Stimulated activated naive CD8-positive, alpha-beta T cell treated with anti-CD3 and anti-CD28 coated beads, Interleukin-15, Interleukin-2, amounts not matched to agents 100 ng/mL and 50 ng/mL, for 24 hours (primary cell): ENCODE measurements around the gene PITPNM2.
A peak's percentile ranks its signal among the peaks of the same experiment; 100 is the strongest.

Experiments
- H3K27ac Mint-ChIP-seq: one replicate; pipeline ENCODE4 v1.8.0; 2021; ENCODE audit warnings: mild to moderate bottlenecking, mixed read lengths
- H3K27me3 Mint-ChIP-seq: one replicate; pipeline ENCODE4 v1.8.0; 2021; ENCODE audit warnings: mixed read lengths
- H3K36me3 Mint-ChIP-seq: one replicate; pipeline ENCODE4 v1.8.0; 2021; ENCODE audit warnings: low read depth, mixed read lengths
- H3K4me1 Mint-ChIP-seq: one replicate; pipeline ENCODE4 v1.8.0; 2021; ENCODE audit warnings: low read depth, mixed read lengths
- H3K4me3 Mint-ChIP-seq: one replicate; pipeline ENCODE4 v1.8.0; 2021; ENCODE audit warnings: mild to moderate bottlenecking, mixed read lengths
- H3K9me3 Mint-ChIP-seq: one replicate; pipeline ENCODE4 v1.8.0; 2021; ENCODE audit warnings: mixed read lengths

The PITPNM2 gene

DNA sequence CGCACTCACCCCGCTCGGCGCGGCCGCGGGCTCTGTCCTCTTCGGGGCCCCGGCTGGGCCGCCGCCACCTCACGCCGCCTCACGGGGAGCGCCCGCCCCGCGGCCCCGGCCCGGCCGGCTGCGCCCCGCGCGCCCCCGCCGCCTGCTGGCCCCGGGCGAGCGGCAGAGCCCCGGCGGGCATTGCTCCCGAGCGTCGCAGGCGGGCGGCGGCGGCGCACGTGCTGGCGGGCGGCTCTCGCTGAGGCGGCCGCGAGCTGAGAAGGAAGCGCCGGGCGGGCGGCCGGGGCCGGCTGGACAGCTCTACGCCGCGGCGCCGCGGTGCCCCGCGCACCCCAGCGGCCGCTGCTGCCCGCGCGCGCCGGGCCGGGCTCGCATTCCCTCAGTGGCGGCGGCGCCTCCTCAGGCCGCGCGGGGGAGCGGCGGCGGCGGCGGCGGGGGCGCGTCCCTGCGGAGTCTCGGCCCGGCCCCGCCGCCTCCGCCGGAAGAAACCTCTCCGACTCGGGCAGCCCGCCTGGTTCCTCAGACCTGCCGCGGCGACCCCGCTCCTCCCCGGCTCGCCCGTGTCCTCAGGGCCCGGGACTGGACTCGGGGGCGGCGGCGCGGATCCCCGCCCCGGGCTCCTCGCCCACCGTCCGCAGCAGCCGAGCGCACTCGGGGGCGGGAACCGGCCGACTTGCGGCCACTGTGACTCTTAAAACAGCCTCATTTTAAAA lies at the start of gene PITPNM2:
TSS of gene PITPNM2 (minus strand) at position 347 of the 713 bp plus-strand sequence. CDS start 116,500 bp downstream, outside the sequence.
- H3K27ac Mint-ChIP-seq, result peak within 1 kb of the TSS; percentile 86
- H3K4me1 Mint-ChIP-seq, result peaks cover 31% of the 10 kb centered on the region
- no peaks in the 10 kb centered on the region for H3K9me3 Mint-ChIP-seq
- H3K36me3 Mint-ChIP-seq, result peaks cover 19% of the 10 kb centered on the region
- peak within 1 kb of the TSS; percentile 82 for H3K4me3 Mint-ChIP-seq
- H3K27me3 Mint-ChIP-seq, result no peaks in the 10 kb centered on the region

- H3K27me3 Mint-ChIP-seq, result no peaks in the 10 kb centered on the region
- H3K27ac Mint-ChIP-seq, result peak overlapping the region; percentile 80
- peaks cover 63% of the 10 kb centered on the region for H3K36me3 Mint-ChIP-seq
- no peaks in the 10 kb centered on the region for H3K9me3 Mint-ChIP-seq
- H3K4me3 Mint-ChIP-seq, result no peak overlapping the region
- peaks cover 22% of the 10 kb centered on the region for H3K4me1 Mint-ChIP-seq
Measured at GRCh38 chr12:123200414-123200813, 49.5 kb upstream of the PITPNM2 start.

- Mint-ChIP-seq H3K4me3 (no peak overlapping the region), H3K4me1 (peaks cover 22% of the 10 kb centered on the region), H3K27me3 (no peaks in the 10 kb centered on the region), H3K9me3 (no peaks in the 10 kb centered on the region), H3K27ac (peak overlapping the region; percentile 80), H3K36me3 (peaks cover 62% of the 10 kb centered on the region)
Measured at GRCh38 chr12:123199936-123200335, 49.0 kb upstream of the PITPNM2 start.

DNA sequence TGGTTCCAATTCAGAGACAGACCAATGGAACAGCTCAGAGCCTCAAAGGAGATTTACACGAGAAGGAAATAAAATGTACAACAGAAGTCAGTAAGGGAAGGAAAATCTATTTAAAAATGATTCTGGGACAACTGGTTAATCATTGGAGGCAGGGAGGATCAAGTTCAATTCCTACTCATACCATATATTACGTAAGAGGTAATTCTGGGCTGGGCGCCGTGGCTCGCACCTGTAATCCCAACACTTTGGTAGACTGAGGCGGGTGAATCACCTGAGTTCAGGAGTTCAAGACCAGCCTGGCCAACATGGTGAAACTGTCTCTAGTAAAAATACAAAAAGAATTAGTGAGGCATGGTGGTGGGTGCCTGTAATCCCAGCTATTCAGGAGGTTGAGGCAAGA lies 36.7 kb upstream of the PITPNM2 start:
- Mint-ChIP-seq H3K4me3 (no peak overlapping the region), H3K9me3 (no peaks in the 10 kb centered on the region), H3K36me3 (peaks cover 56% of the 10 kb centered on the region), H3K27ac (no peak overlapping the region), H3K4me1 (no peaks in the 10 kb centered on the region), H3K27me3 (no peaks in the 10 kb centered on the region)

DNA sequence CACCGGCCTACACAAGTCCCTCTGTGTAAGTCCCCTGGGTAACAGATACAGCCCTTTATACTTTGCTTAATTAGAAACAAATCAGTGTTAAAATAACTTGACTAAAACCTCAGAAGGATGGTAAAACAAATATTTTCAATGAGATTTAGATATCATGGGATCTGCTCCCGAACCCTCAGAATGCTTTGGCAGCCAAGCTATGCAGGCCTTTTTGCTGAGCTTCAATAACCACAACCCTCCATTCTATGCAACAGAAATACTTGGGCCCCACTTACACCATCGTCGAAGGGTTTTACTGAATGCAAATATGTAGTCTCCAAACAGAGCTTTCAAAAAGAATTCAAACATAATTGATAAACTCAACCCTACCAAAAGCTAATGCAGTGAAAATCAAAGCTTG lies 29.3 kb upstream of the PITPNM2 start:
- no peaks in the 10 kb centered on the region for H3K9me3 Mint-ChIP-seq
- no peaks in the 10 kb centered on the region for H3K27me3 Mint-ChIP-seq
- peaks cover 46% of the 10 kb centered on the region for H3K36me3 Mint-ChIP-seq
- no peaks in the 10 kb centered on the region for H3K4me1 Mint-ChIP-seq
- no peak overlapping the region for H3K27ac Mint-ChIP-seq
- no peak overlapping the region for H3K4me3 Mint-ChIP-seq

DNA sequence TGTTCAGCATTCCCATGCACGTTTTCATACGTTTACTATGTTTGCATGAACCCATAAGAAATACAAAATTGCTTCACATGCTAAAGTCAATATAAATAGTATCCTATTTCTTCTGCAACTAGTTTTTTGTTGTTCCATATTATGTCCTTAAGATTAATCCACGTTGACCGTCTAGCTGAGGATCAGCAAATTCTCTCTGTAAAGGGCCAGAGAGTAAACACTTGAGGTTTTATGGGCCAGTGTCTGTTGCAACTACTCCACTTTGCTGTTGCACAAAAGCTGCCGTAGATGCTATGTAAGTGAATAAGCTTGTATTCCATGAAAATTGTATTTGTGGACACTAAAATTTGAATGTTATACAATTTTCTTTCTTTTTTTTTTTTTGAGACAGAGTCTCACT lies 21.1 kb upstream of the PITPNM2 start:
- peaks cover 43% of the 10 kb centered on the region for H3K36me3 Mint-ChIP-seq
- no peak overlapping the region for H3K27ac Mint-ChIP-seq
- H3K9me3 Mint-ChIP-seq, result no peaks in the 10 kb centered on the region
- H3K4me1 Mint-ChIP-seq, result peaks cover 5% of the 10 kb centered on the region
- H3K27me3 Mint-ChIP-seq, result no peaks in the 10 kb centered on the region
- no peak overlapping the region for H3K4me3 Mint-ChIP-seq

DNA sequence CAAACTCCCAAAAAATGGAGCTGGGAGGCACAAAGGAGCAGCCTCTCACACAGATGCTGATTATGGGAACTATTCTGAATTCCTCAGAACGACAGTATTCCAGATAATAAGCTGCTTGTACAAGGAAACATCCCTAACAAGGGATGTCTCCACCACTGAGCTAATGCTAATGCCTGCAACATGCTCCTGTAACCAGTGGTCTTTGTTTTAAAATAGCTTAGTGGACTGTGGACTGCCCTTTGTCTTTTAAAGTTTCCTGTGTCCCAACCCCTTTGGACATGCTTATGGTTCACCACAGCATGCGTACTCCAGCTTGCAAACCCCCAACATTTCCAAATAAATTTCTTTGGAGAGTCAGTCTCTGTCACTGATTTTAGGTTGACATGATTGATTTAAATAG lies 16.4 kb upstream of the PITPNM2 start:
- H3K27ac Mint-ChIP-seq, result no peak overlapping the region

GRCh38 chr12:123165537-123165936 lies 14.6 kb upstream of the PITPNM2 start:
- Mint-ChIP-seq H3K27me3 (no peaks in the 10 kb centered on the region), H3K9me3 (no peaks in the 10 kb centered on the region), H3K4me1 (peaks cover 5% of the 10 kb centered on the region), H3K27ac (no peak overlapping the region), H3K36me3 (peaks cover 46% of the 10 kb centered on the region), H3K4me3 (no peak overlapping the region)

More for the DNA sequence above, 16.4 kb upstream of the PITPNM2 start:
- Mint-ChIP-seq H3K4me1 (peaks cover 5% of the 10 kb centered on the region), H3K9me3 (no peaks in the 10 kb centered on the region), H3K27me3 (no peaks in the 10 kb centered on the region), H3K36me3 (peaks cover 48% of the 10 kb centered on the region), H3K4me3 (no peak overlapping the region)

DNA sequence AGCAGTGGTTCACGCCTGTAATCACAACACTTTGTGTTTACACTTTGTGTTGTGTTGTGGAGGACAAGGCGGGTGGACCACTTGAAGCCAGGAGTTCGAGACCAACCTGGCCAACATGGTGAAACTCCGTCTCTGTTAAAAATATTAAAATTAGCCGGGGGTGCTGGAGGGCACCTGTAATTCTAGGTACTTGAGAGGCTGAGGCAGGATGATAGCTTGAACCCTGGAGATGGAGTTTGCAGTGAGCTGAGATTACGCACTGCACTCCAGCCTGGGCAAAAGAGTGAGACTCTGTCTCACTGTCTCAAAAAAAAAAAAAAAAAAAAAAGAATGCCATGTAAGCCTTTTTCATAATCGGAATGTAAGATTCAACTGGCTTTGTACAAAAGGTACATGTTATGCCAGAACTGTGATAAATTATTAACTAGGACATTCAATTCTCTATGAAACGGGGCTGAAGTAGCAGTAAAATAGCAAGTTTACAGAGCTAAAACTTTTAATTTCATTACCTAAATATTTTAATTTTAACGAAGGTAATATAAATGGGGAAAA lies 13.9 kb upstream of the PITPNM2 start:
- Mint-ChIP-seq H3K9me3 (no peaks in the 10 kb centered on the region), H3K4me3 (no peak overlapping the region), H3K27me3 (no peaks in the 10 kb centered on the region), H3K36me3 (peaks cover 48% of the 10 kb centered on the region), H3K27ac (no peak overlapping the region), H3K4me1 (peaks cover 5% of the 10 kb centered on the region)

GRCh38 chr12:123164222-123164621 lies 13.3 kb upstream of the PITPNM2 start:
- Mint-ChIP-seq H3K4me1 (peaks cover 5% of the 10 kb centered on the region), H3K9me3 (no peaks in the 10 kb centered on the region), H3K27ac (no peak overlapping the region), H3K36me3 (peaks cover 48% of the 10 kb centered on the region), H3K4me3 (no peak overlapping the region), H3K27me3 (no peaks in the 10 kb centered on the region)

DNA sequence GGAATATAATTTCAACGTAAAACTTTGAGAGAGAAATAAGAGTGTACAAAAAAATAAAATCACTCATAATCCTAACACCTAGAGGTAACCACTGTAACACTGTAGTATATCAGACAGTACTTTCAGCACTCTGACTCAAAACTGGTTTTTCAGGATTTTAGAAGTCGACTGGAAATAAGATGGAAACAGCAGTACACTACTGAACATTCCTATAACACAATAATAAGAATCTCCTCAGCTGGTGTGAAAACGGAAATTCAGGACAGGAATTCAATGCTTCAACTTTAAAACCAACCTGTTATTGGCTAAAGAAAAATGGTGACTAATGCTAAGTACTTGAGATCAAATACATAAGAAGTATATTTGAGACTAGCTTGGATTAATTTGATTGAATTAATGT lies 12.3 kb upstream of the PITPNM2 start:
- H3K27me3 Mint-ChIP-seq, result no peaks in the 10 kb centered on the region
- H3K4me1 Mint-ChIP-seq, result no peaks in the 10 kb centered on the region
- H3K36me3 Mint-ChIP-seq, result peaks cover 43% of the 10 kb centered on the region
- no peaks in the 10 kb centered on the region for H3K9me3 Mint-ChIP-seq
- no peak overlapping the region for H3K4me3 Mint-ChIP-seq
- no peak overlapping the region for H3K27ac Mint-ChIP-seq

DNA sequence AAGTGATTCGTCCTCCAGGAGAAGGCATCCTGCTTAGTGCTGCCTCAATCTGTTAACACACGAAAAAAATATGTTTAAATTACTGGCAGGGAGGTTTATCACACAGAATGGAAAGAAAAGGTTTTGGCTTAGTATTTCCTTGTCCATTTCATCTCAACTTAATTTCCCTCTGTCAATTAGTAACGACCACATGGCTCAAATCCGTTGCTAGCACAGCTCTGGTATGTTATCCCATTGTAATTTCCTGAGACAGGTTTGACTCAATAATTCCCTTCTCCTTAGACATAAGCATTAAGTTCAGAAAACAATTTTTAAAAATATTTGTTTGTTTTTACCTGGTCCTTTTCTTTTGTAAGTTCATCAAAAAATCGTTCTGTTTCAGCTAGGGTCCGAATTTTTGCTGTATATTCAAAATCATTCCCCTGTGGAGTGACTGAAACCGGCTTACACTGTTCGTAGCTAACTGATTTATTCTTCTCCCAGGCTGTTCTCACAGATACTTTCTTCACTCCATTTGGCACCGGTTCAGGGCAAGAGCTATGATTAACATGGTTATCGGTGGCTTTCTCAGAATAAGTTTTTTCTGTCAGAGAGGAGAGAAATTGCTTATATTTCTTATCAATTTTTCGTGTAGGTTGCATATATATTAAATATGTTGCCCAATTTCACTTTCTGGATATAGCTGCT lies 10.1 kb upstream of the PITPNM2 start:
- H3K36me3 Mint-ChIP-seq, result peaks cover 42% of the 10 kb centered on the region
- H3K27ac Mint-ChIP-seq, result no peak overlapping the region
- H3K9me3 Mint-ChIP-seq, result no peaks in the 10 kb centered on the region
- H3K27me3 Mint-ChIP-seq, result no peaks in the 10 kb centered on the region
- H3K4me3 Mint-ChIP-seq, result no peak overlapping the region
- H3K4me1 Mint-ChIP-seq, result no peaks in the 10 kb centered on the region

GRCh38 chr12:123153906-123154305 lies 3.0 kb upstream of the PITPNM2 start:
- Mint-ChIP-seq H3K9me3 (no peaks in the 10 kb centered on the region), H3K36me3 (peaks cover 22% of the 10 kb centered on the region), H3K27ac (no peak overlapping the region), H3K4me1 (peaks cover 23% of the 10 kb centered on the region), H3K4me3 (no peak overlapping the region), H3K27me3 (no peaks in the 10 kb centered on the region)

DNA sequence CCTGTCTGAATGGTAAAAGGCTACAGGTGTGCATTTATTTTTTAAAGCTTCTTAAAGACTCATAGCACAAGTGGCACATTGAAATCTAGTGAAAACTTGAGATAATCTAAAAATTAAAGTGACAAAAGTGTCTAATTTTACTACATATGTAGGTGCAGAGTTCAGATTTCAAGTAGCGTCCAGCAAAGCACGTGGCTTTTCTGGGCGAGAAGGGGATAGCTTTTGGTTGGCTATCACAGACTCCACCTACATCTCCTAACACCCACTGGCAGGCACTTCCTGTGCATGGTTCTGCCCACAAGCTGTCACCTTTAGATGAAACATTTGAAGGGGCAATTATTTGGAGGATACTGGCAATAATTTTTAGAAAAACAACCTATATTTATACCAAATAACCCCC lies 1.9 kb upstream of the PITPNM2 start:
- Mint-ChIP-seq H3K36me3 (peaks cover 22% of the 10 kb centered on the region), H3K27me3 (no peaks in the 10 kb centered on the region), H3K9me3 (no peaks in the 10 kb centered on the region), H3K4me3 (peak overlapping the region; percentile 82), H3K27ac (no peak overlapping the region), H3K4me1 (peaks cover 31% of the 10 kb centered on the region)
